NCI-H2227 (cell line): Measurements from ENCODE around the gene PLA2G4C.

Experiments used
- DNase-seq: peaks from one replicate; lab custom pipeline; 2025; ENCODE audit not compliant: unreplicated experiment; lab: John Stamatoyannopoulos, UW

The PLA2G4C gene

DNA sequence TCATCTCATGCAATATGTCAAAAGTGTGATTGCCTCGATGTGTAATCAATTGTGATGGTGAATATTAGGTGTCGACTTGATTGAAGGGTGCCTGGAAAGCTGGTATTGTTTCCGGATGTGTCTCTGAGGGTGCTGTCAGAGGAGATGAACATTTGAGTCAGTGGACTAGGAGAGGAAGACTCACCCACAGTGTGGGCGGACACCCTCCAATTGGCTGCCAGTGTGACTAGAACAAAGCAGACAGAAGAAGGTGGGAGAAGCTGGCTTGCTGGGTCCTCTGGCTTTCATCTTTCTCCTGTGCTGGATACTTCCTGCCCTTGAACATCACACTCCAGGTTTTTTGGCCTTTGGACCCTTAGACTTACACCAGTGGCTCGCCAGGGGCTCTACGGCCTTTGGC lies 51.3 kb downstream of the PLA2G4C start:
- no peak for DNase-seq

DNA sequence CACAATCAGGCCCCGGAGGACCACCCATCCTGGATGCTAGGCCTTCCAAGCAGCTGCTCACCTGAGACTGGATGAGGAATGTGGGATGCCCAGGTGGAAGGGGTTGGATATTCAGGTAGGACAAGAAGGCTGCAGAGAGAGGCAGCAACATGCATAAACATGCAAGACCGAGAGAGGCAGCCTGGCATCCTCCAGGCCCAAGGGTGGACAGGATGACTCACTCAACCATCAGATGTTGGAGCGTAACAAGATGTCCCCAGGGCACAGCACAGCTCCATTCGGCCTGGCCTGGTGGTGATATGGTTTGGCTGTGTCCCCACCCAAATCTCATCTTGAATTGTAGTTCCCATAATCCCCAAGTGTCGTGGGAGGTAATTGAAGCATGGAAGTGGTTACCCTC lies 56.8 kb downstream of the PLA2G4C start:
- DNase-seq, result no peak

DNA sequence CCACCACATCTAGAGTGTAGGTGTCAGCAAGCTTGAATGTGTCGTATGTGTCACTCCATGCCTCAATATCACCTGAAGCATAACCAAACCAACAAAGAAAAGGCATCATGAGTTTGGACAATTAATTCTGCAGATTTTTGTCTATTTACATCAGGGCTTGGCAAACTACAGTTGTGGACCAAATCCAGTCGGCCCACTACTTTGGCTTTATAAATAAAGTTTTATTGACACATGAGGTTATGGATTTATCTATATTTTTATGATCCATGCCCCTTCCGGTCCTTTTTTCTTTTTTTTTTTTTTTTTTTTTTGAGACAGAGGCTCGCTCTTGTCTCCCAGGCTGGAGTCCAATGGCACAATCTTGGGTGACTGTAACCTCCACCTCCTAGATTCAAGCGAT lies 57.5 kb downstream of the PLA2G4C start:
- DNase-seq, result no peak

DNA sequence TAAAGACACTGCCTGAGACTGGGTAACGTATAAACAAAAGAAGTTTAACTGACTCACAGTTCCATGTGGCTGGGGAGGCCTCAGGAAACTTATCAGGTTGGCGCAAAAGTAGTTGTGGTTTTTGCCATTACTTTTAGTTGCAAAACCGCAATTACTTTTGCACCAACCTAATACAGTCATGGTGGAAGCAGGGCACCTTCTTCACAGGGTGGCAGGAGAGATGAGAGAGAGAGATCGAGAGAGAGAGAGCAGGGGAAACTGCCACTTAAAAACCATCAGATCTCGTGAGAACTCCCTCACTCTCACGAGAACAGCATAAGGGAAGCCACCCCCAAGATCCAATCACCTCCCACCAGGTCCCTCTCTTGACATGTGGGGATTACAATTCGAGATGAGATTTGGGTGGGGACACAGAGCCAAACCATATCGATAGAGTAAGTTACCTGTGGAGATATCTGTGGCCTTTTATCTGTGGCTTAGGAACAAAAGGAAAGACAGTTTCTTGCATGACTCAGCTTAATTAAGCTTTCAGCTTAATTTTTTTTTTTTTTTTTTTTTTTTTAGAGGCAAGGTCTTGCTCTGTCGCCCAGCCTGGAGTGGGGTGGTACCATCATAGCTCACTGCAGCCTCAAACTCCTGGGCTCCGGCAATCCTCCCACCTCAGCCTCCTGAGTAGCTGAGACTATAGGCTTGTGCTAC lies 59.1 kb downstream of the PLA2G4C start:
- DNase-seq, result no peak

DNA sequence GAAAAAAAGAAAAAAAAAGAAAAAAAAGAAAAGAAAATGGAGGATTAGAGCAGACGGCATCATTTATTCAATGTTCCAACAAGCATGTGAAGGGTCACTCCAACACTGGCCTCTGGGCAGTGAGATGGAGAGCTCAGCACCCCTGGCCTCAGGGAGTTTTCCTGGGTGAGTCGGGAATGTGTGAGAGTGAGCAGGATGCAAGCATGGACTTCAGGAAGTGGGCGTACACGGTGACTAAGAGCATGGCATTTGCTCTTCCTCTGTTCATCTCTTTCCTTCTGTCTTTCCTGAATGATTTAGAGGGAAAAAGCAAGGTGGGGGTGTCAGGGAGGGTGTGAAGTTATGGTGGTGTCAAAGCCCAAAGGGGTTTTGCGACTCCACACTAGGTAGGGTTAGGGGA lies 66.1 kb downstream of the PLA2G4C start:
- no peak for DNase-seq

DNA sequence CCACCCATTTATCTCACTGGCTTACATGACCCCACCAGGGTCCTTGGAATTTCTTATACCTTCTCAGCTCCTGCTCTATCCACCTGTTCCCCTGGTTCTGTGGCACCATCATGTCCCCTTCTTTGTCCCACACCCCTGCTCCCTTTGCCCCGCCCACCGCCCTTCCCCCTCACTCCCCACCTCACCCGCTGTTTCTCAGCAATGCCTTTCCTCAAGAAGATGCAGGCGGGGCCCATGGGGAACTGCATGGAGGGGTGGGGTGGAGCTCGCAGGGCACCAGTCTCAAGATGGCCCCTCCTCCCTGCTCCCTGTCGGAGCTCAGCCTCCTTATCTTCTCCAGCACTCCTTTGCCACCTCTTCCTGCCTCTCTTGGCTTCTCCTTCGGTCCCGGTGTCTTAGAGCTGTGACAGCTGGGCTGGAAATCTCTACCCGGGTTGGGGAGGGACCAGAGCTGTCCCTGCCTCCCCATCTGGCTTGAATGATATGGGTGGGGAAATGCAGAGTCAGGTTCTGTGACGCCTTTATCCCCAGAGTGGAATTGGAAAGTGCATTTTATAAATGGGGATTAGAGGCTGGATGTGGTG lies 66.8 kb downstream of the PLA2G4C start, which contains the start of gene CABP5:
Gene CABP5 (minus strand): TSS at position 405 of the 584 bp plus-strand sequence. CDS start 157 bp downstream, at position 248.
- DNase-seq, result no peak

DNA sequence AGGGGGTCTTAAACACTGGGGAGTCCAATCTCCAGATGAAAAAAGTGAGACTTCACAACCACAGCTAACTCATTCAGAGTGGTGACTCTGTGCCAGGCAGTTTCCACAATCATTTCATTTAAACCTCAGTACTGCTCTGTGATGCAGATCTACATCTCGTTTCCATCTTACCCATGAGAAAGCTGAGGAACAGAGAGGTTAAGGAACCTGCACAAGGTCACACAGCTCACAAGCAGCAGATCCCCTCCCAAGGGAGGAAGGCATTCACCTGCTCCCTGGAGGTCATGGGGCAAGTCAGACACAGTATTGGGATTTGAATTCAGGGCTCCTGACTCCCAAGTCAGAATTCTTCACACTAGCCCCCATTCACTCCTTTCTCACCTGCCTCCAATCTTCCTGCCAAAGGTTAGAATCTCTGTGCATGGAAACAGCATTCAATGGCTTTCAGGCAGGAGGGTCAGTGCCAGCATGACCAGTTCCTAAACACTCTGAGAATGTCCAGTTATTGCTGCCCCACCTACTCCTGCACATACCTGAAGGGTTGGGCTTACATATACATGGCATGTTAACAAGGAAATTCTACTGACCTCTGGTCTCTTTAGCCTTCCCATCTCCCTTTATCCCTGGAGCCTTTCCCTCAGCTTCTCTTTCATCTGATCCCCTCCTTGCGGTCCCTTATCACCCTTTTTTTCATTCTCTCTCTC lies 68.6 kb downstream of the PLA2G4C start:
- DNase-seq, result no peak

DNA sequence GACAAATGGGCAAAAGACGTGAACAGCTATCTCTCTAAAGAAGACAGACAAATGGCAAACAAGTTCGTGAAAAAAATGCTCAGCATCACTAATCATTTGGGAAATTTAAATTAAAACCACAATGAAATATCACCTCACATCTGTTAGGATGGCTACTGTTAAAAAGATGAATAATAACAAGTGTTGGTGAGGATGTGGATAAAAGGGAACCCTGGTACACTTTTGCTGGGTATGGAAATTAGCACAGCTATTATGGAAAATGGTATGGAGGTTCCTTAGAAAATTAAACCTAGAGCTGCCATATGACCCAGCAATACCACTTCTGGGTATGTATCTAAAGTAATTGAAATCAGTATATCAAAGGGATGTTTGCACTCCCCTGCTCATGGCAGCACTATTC lies 73.9 kb downstream of the PLA2G4C start:
- DNase-seq, result no peak

DNA sequence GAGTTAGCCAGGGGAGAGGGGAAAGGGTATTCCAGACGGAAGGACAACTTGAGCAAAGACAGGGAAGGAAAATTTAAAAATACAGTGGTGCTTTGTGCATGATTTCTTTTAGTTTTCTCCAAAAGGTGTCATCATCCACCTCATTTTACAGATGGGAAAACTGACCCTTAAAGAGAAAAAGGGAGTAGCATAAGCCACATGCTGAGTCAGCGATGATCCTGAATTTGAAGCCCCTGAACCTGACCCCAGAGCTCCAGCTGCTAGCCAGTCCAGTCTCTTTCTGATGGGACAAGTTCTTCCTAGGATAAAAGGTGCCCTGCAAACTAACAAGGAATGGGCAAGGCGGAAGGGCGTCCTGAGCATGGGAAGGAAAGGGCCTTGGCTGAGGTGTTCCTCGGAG lies 77.0 kb downstream of the PLA2G4C start:
- DNase-seq, result no peak

DNA sequence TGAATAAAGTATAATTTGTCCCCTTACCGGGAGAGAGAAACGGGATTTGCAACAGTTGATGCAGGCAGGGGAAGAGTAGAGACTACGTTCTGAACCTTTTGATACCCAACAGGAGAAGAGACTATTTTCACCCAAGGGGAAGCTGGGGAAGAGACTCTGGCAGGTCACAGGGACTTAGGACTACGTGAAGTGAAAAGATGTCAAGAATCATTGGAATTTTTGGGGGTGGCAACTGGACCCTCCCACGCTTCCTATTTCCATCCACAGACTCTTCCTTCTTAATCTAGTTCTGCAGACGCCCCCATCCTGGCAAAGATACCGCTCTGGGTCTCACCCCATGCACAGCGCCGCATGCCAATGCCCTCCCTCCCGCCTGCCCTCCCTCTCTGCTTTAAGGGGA lies 80.5 kb downstream of the PLA2G4C start:
- no peak for DNase-seq

DNA sequence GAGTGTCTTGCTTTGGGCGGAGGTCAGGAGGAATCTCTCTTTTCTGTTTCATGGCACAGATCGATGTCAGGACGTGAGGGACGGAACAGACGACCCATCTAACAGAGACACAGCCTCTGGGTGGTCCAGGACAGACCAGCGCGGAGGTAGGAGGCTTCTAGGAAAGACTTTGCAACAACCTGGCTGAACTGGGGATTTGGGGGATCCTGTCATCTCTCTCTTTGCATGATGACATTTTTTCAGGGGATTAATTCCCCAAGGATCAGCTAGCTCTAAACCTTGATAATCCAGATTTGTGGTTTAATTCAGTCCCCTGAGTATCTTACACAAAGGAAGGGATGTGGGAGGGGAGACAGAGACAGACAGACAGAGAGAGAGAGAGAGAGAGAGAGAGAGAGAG lies 81.2 kb downstream of the PLA2G4C start:
- DNase-seq, result no peak

DNA sequence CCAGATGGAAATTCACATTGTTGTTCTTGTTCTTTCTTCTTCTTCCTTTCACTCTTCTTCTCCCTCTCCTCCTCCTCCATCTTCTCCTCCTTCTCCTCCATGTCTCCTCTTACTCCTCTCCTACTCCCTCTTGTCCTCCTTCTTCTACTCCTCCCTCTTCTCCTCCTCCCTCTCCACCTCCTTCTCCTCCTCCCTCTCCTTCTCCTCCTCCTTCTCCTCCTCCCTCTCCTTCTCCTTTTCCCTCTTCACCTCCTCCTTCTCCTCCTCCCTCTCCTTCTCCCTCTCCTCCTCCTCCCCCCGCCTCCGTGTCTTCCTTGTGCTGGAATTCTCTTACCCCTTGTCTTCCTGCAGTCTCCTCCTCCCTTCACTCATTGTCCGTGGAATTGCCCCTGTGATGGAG lies 85.1 kb downstream of the PLA2G4C start:
- DNase-seq, result no peak

DNA sequence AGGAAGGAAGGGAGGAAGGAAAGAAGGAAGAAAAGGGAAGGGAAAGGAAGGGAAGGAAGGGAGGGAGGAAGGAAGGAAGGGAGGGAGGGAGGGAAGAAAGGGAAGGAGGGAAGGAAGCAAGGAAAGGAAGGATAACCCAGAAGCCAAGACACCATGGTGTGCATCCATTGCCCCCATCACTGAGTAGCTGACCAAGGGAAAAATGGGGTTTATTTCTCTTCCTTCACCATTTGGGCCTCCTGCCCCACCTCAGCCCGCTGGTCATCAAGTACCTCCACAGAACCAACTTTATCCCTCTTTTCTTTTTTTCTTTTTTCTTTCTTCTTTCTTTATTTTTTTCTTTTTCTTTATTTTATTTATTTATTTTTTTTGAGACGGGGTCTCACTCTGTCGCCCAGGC lies 87.1 kb downstream of the PLA2G4C start:
- DNase-seq, result no peak

DNA sequence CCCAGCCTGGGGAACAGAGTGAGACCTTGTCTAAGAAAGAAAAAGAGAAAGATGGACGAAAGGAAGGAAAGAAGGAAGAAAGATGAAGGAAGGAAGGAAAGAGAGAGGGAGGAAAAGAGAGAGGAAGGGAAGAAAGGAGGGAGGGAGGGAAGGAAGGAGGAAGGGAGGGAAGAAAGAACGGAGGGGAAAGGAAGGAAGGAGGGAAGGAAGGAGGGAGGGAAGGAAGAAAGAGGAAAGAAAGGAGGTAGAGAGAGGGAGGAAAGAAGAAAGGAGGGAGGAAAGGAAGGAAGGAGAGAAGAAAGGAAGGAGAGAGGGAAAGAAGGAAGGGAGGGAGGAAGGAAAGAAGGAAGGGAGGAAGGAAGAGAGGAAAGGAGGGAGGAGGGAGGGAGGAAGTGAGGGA lies 87.6 kb downstream of the PLA2G4C start:
- DNase-seq, result no peak

DNA sequence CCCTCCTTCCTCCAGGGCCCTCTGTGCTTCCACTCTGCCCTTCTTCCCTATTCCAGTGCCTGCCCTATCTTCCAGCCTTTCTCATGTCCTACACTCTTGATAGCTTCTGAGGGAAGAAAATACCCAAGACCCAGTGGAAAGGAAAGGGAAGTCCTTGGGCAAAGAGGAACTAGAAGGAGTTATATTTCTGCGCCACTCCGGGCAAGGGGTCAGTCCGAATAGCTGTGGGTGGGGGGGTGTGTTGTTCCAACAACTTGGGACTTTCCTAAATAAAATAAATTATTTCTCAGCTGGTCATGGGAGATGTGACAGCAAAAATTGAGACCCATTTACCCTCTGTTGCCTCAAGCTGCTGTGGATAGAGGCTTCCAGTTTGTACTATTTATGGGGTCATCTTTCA lies 89.9 kb downstream of the PLA2G4C start:
- DNase-seq, result no peak

DNA sequence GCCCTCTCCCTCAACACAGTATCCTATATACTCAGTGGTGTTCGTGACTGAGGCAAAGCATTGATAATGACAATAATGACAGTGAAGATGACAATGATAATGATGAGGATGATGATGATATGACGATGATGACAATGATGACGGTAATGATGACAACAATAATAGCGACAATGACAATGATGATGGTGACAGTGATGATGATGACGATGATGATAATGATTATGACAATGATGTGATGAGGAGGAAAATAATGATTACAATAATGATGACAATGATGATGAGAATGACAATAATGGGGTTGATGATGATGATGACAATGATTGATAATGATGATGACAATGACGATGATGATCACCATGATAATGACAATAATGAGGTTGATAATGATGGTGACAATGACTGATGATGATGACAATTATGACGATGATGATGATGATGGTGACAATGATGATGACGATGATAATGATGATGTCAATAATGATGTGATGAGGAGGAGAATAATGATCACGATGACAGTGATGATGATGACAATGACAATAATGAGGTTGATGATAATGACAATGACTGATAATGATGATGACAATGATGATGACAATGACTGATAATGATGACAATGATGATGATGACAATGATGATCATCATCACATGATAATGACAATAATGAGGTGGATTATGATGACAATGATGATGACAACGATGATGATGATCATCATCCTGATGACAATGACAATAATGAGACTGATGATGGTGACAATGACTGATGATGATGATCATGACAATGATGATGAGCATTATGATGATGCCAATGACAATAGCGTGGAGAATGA lies 99.5 kb downstream of the PLA2G4C start:
- no peak for DNase-seq

DNA sequence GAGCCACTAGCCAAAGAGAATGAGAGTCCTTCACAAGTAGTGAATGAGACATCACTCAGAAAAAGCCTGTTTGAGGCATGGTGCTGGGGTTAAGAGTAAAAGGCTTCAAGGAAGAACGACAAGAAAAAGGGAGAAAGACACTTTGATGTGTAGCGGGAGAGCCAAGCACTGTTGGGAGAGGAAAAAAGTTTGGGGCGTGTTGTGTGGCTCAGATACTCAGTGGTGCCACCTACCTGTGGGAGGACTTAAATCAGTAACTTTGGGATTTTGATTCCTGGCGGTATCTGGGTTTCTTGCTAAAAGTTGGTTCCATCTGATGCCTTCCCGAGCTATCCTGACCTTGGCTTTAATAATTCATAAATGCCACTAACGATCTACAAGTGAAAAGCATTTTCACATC lies 103.9 kb downstream of the PLA2G4C start:
- DNase-seq, result no peak

DNA sequence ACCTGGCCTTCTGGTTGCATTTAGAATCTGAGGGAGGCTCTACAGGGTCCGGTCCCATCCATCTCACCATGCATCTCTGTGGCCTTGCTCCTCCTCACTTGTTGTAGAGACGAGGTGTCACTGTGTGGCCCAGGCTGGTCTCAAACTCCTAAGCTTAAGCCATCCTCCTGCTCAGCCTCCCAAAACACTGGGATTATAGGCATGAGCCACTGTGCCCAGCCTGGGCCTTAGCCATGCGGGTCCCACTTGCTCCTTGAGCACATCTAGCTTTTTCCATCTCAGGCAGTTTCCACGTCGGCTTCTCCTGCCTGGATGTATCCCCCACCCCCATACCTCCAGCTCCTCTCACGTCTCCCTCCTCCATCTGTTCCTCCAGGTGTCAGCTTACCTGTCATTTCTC lies 106.4 kb downstream of the PLA2G4C start:
- no peak for DNase-seq

DNA sequence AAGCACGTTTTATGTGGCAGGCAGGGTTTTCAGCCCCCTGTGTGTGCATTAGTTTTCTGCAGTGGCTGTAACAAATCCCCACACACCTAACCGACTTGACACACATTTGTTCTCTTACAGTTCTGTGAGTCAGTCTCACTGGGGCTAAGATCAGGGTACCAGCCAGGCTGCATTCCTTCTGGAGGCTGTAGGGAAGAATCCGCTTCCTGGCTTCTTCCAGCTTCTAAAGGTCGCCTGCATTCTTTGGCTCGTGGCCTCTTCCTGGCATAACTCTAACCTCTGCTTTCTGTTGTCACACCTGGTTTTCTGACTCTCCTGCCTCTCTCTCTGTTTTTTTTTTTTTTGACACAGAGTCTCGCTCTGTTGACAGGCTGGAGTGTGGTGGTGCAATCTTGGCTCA lies 109.8 kb downstream of the PLA2G4C start:
- DNase-seq, result no peak

DNA sequence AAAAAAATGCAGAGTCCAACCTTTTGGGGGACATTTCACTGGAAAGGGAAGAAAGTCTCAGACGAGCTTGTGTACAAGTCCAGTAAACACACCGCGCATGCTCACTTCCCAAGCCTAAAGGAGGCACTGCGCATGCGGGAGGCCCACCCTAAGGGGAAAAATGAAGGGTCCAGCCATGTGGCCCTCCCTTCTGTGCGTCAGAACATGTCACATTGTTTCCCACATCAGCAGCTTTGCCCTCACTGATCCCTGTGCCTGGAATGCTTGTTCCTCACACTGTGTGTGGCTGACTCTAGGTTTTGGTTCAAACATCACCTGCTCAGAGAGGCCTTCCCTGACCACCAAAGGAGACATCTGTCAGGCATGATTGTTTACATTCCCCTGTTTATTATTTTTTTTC lies 111.8 kb downstream of the PLA2G4C start:
- DNase-seq, result peak; percentile 11
